GM12878 (cell line): Measurements from ENCODE around the gene LILRB1. TPM values are rescaled to one million over a fixed set of nuclear protein-coding genes. Genes with fewer than 3 reads are reported as not detected.

Experiments
- ATAC-seq: fragments of 200-7000 bp; cut with Tn5 transposase; 3 replicates; pipeline ENCODE4 v1.9.1; 2020; ENCODE audit warnings: mild to moderate bottlenecking, moderate library complexity
- BruUV-seq: library from RNA; stranded (reverse); fragments of 400-500 nt; replicated peaks from 2 replicates; lab custom pipeline; 2021; lab: Mats Ljungman, UMichigan
- CTCF ChIA-PET: fragments of 300-600 bp; sonication (Branson Sonifier 250); formaldehyde crosslinking; extraction: SDS; loops from one replicate; lab custom pipeline; 2021; ENCODE audit warnings: inconsistent platforms; lab: Yijun Ruan, JAX
- POLR2A ChIA-PET: fragments of 350-600 bp; formaldehyde crosslinking; extraction: SDS; loops from one replicate; lab custom pipeline; 2021; ENCODE audit warnings: inconsistent platforms; lab: Charles Lee
- RAD21 ChIA-PET: fragments of 300-600 bp; sonication (Branson Sonifier 250); formaldehyde crosslinking; loops from one replicate; lab custom pipeline; 2023; ENCODE audit warnings: antibody characterized with exemption; ENCODE audit not compliant: unreplicated experiment; lab: Charles Lee
- SMC1A ChIA-PET: fragments of 300-600 bp; sonication (Branson Sonifier 250); formaldehyde crosslinking; loops from one replicate; lab custom pipeline; 2023; ENCODE audit not compliant: unreplicated experiment, uncharacterized antibody; lab: Charles Lee
- DNase-seq: peaks from one replicate; pipeline ENCODE4 v3.0.0-alpha.2; 2011; ENCODE audit warnings: low read depth, low spot score
- FAIRE-seq: peaks from 3 replicates; lab custom pipeline; 2011; peaks lifted over from hg19 to GRCh38; lab: Jason Lieb, UNC
- H2AFZ ChIP-seq: 2 replicates; pipeline ENCODE4 v1.6.0; 2011; ENCODE audit warnings: low read depth, low read length, control low read depth; ENCODE audit not compliant: control insufficient read depth
- H3K27ac ChIP-seq: 2 replicates; pipeline ENCODE4 v1.5.1; 2011; ENCODE audit warnings: control low read depth; ENCODE audit not compliant: control insufficient read depth, insufficient read depth
- H3K27me3 ChIP-seq, 2 experiments: replicated peaks in 1 of 2; 2 replicates each; pipeline versions ENCODE4 v1.6.0 to v1.6.1; 2011; ENCODE audit warnings: low read length in 1 of 2; ENCODE audit not compliant: control insufficient read depth in 2 of 2, insufficient read depth in 2 of 2
- H3K36me3 ChIP-seq, 2 experiments: 2 replicates each; pipeline ENCODE4 v1.5.1; 2011; ENCODE audit warnings: low read length in 1 of 2; ENCODE audit not compliant: control insufficient read depth in 2 of 2, insufficient read depth in 2 of 2
- H3K4me1 ChIP-seq: 2 replicates; pipeline ENCODE4 v1.6.1; 2011; ENCODE audit warnings: mild to moderate bottlenecking, low read length, moderate library complexity, mixed read lengths; ENCODE audit not compliant: control insufficient read depth, insufficient read depth
- H3K4me2 ChIP-seq: 2 replicates; pipeline ENCODE4 v1.6.0; 2011; ENCODE audit warnings: control low read depth; ENCODE audit not compliant: control insufficient read depth, insufficient read depth
- H3K4me3 ChIP-seq: fragments of 200-600 bp; sonication (generic); 2 replicates; pipeline ENCODE4 v1.5.1; 2016
- H3K79me2 ChIP-seq: 2 replicates; pipeline ENCODE4 v1.6.0; 2011; ENCODE audit warnings: low read length; ENCODE audit not compliant: control insufficient read depth, insufficient read depth
- H3K9ac ChIP-seq: 2 replicates; pipeline ENCODE4 v1.8.0; 2011; ENCODE audit warnings: low read length, control low read depth, mixed read lengths; ENCODE audit not compliant: control insufficient read depth, insufficient read depth
- H3K9me3 ChIP-seq: replicated peaks from 3 replicates; pipeline ENCODE4 v1.5.1; 2011; ENCODE audit warnings: mild to moderate bottlenecking, low read length; ENCODE audit not compliant: control insufficient read depth, insufficient read depth
- H4K20me1 ChIP-seq: 2 replicates; pipeline ENCODE4 v1.6.0; 2011; ENCODE audit not compliant: control insufficient read depth, insufficient read depth
- EZH2 ChIP-seq: IDR thresholded peaks from 2 replicates; pipeline ENCODE4 v1.6.1; 2012; ENCODE audit warnings: low read depth, mild to moderate bottlenecking, control low read depth, inconsistent platforms, low read length, borderline replicate concordance; ENCODE audit not compliant: control insufficient read depth
- JUND ChIP-seq: IDR thresholded peaks from 2 replicates; pipeline ENCODE4 v1.6.1; 2012; ENCODE audit warnings: low read depth, mild to moderate bottlenecking, low read length, improper control_type of control experiment, moderate library complexity
- MAX ChIP-seq: IDR thresholded peaks from 2 replicates; pipeline ENCODE4 v1.6.1; 2012; ENCODE audit warnings: low read depth, low read length, improper control_type of control experiment
- RAD21 ChIP-seq: IDR thresholded peaks from 2 replicates; pipeline ENCODE4 v1.6.1; 2011; ENCODE audit warnings: mild to moderate bottlenecking, low read depth, low read length, moderate library complexity; ENCODE audit not compliant: insufficient read depth
- SMC3 ChIP-seq: IDR thresholded peaks from 2 replicates; pipeline ENCODE4 v1.6.1; 2011; ENCODE audit warnings: low read length, improper control_type of control experiment, borderline replicate concordance
- ZNF274 ChIP-seq: IDR thresholded peaks from one replicate; pipeline ENCODE4 v1.8.0; 2011; ENCODE audit not compliant: insufficient read length, insufficient read depth
- WGBS: methylation state at CpG from one replicate; pipeline ENCODE4 v1.1.6; 2016; ENCODE audit warnings: low lambda C conversion rate; ENCODE audit not compliant: insufficient replicate concordance, insufficient coverage; ENCODE audit errors: missing lambda C conversion rate; 5-methylcytosine and 5-hydroxymethylcytosine counted together
- in situ Hi-C: fragments of 300-500 bp; cut with MboI; formaldehyde crosslinking; loops from 9 replicates; pipeline ENCODE4 v1.14.3; 2018; ENCODE audit warnings: mixed read lengths
- intact Hi-C: fragments of 100-400 bp; cut with micrococcal nuclease; formaldehyde crosslinking; loops from one replicate; pipeline ENCODE4 v1.14.2; 2022; ENCODE audit not compliant: unreplicated experiment
- polyA plus RNA-seq, 11 experiments: library from polyadenylated mRNA; depleted of rRNA in 4 of 11; unstranded in 6 of 11; stranded (reverse) in 5 of 11; fragments of >200 nt; fragmentation: Nextera tagmentation in 4 of 11; fragmentation: Illumina TruSeq in 1 of 11; extraction: Ambion mirVana in 4 of 11; extraction: Trizol in 1 of 11; gene quantifications; 1 replicate in 1 of 11; 2 replicates in 10 of 11; pipeline versions ENCODE4 v1.2.1 to v1.2.3, GENCODE V29; 2011 to 2016; ENCODE audit warnings: inconsistent platforms in 2 of 11, missing spikeins in 2 of 11, low read depth in 1 of 11
- total RNA-seq, 4 experiments: library from RNA; depleted of rRNA in 3 of 4; stranded (reverse); fragments of >200 nt in 3 of 4; fragmentation: Illumina TruSeq in 1 of 4; extraction: Trizol in 1 of 4; gene quantifications; 2 replicates each; pipeline versions ENCODE4 v1.2.1 to v1.2.3, GENCODE V29; 2013 to 2021
- TF ChIP-seq, protein P1 (sequence below), 3 experiments: IDR thresholded peaks in 2 of 3; conservative IDR thresholded peaks in 1 of 3; 2 replicates each; pipeline ENCODE4 v1.5.1; 2011; ENCODE audit warnings: low read depth in 3 of 3, low read length in 3 of 3, mild to moderate bottlenecking in 3 of 3, control low read depth in 2 of 3, moderate library complexity in 2 of 3, inconsistent platforms in 1 of 3, mixed read lengths in 1 of 3; ENCODE audit not compliant: control insufficient read depth in 2 of 3, insufficient read depth in 1 of 3; ENCODE audit errors: extremely low read depth in 1 of 3
- TF ChIP-seq, protein P2 (sequence below): IDR thresholded peaks from 2 replicates; pipeline ENCODE4 v1.6.1; 2012; ENCODE audit warnings: low read length, inconsistent platforms

The LILRB1 gene
- total and polyA plus RNA-seq, 10 of the 15 experiments (the other 5 are each of a cell fraction or from before 2014, with no cell fraction given): 4.9 to 92.2 (median 50.1) TPM

DNA sequence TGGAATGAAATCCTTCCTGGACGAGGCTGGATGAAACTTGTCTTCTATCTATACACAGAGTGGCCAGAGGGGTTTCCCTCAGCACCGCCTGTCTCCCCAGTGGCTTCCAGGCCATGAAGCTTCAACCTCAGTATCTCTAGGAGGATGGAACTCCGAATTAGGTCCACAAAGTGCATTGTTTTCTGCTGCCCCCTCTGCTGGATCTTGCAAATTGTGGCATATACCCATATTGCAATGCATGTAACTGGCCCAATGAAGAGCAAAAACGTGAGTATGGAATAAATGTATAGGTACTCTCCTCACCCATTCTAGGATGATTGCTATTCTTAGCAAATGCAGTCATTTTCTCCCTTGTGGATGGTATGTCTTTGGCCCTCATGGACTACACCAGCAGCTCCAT is 17.8 kb downstream of the LILRB1 start:
- intact Hi-C loops (no loop called here), in situ Hi-C loops (no loop called here)
- Histone ChIP-seq H3K4me2 (no peak overlapping the region), H3K27me3 (no peaks in the 10 kb centered on the region; a peak in 1 of 4 replicates), H3K9me3 (no peaks in the 10 kb centered on the region; the same call in 2 of the 3 replicates), H3K79me2 (no peaks in the 10 kb centered on the region), H3K9ac (no peak overlapping the region)
- ChIA-PET POLR2A (no interaction called here), CTCF (interaction anchor here (0.6 to 20.7 kb wide), 6 partner anchors 9 to 168 kb away, joined by 3 to 842 read pairs (median 4); no protein-coding TSS in a partner anchor), SMC1A (interaction anchor here (0.7 to 3.1 kb wide), 9 partner anchors 9 to 179 kb away, joined by 3 to 20 read pairs (median 4); no protein-coding TSS in a partner anchor)
- DNase-seq: no peak
- TF ChIP-seq, protein P1, sequence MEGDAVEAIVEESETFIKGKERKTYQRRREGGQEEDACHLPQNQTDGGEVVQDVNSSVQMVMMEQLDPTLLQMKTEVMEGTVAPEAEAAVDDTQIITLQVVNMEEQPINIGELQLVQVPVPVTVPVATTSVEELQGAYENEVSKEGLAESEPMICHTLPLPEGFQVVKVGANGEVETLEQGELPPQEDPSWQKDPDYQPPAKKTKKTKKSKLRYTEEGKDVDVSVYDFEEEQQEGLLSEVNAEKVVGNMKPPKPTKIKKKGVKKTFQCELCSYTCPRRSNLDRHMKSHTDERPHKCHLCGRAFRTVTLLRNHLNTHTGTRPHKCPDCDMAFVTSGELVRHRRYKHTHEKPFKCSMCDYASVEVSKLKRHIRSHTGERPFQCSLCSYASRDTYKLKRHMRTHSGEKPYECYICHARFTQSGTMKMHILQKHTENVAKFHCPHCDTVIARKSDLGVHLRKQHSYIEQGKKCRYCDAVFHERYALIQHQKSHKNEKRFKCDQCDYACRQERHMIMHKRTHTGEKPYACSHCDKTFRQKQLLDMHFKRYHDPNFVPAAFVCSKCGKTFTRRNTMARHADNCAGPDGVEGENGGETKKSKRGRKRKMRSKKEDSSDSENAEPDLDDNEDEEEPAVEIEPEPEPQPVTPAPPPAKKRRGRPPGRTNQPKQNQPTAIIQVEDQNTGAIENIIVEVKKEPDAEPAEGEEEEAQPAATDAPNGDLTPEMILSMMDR (IDR thresholded peaks at IDR 0.05 in 2 of 3, conservative IDR thresholded peaks at IDR 0.05 in 1 of 3; ENCODE audit: control insufficient read depth in 2 of 3, extremely low read depth in 1 of 3, insufficient read depth in 1 of 3, low read depth in 3 of 3, low read length in 3 of 3): peak in 2 of 3 experiments; percentile 29 to 40; a peak in 3 of 6 replicates
- TF ChIP-seq MAX (no peak), RAD21 (peak; percentile 43), EZH2 (no peak), ZNF274 (no peak), SMC3 (peak; percentile 49; the same call in 1 of the 2 replicates), JUND (no peak)
- TF ChIP-seq, protein P2, sequence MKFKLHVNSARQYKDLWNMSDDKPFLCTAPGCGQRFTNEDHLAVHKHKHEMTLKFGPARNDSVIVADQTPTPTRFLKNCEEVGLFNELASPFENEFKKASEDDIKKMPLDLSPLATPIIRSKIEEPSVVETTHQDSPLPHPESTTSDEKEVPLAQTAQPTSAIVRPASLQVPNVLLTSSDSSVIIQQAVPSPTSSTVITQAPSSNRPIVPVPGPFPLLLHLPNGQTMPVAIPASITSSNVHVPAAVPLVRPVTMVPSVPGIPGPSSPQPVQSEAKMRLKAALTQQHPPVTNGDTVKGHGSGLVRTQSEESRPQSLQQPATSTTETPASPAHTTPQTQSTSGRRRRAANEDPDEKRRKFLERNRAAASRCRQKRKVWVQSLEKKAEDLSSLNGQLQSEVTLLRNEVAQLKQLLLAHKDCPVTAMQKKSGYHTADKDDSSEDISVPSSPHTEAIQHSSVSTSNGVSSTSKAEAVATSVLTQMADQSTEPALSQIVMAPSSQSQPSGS: no peak
- TF ChIP-seq, all 136 proteins: peak for 3
- no TSS peak for BruUV-seq
- WGBS: 22% methylated on average over 4 of the region's 4 CpGs
- H3K36me3 ChIP-seq: no peaks in the 10 kb centered on the region
- H3K4me1 ChIP-seq: peaks cover 3% of the 10 kb centered on the region; the same call in 1 of the 2 replicates
- H2AFZ ChIP-seq: no peak overlapping the region
- peak; percentile 44 for FAIRE-seq
- ATAC-seq: peak; percentile 64
- no peak overlapping the region for H3K4me3 ChIP-seq
- RAD21 ChIA-PET: interaction anchor here (1.0 to 1.4 kb wide), 2 partner anchors 33 to 166 kb away, joined by 3 to 9 read pairs; no protein-coding TSS in a partner anchor
- H3K27ac ChIP-seq: no peak overlapping the region
- H4K20me1 ChIP-seq: no peaks in the 10 kb centered on the region
